A549 (cell line): ENCODE data around the gene ZIM2.

ENCODE experiments used
- CEBPB ChIP-seq, 2 experiments: fragments of >200 bp in 1 of 2; sonication (Bioruptor Twin) in 1 of 2; formaldehyde crosslinking in 1 of 2; IDR thresholded peaks; 2 replicates each; pipeline ENCODE4 v1.6.1; 2012 to 2016
- CHD2 ChIP-seq: fragments of 150-350 bp; IDR thresholded peaks from 2 replicates; pipeline ENCODE4 v1.6.1; 2014; ENCODE audit warnings: low read length; ENCODE audit not compliant: partially characterized antibody
- CTCF ChIP-seq: fragments of >200 bp; sonication (Bioruptor Twin); formaldehyde crosslinking; IDR thresholded peaks from 3 replicates; pipeline ENCODE4 v1.5.1; 2016
- ESRRA ChIP-seq: fragments of 150-350 bp; IDR thresholded peaks from 2 replicates; pipeline ENCODE4 v1.6.1; 2014; ENCODE audit warnings: mild to moderate bottlenecking, low read length, borderline replicate concordance

GRCh38 chr19:56748378-56748777 lies 92.1 kb downstream of the ZIM2 start:
- TF ChIP-seq CTCF (no peak), CEBPB (IDR thresholded peaks at IDR 0.05) (no peak), ESRRA (no peak), CHD2 (no peak)
